8988T (cell line): Measurements from ENCODE around the gene ZNF860.

Source experiments
- DNase-seq: peaks from one replicate; pipeline ENCODE4 v3.0.0; 2011

The ZNF860 gene

GRCh38 chr3:31981206-31982181 lies at the start of gene ZNF860, which contains the start of gene OSBPL10:
Gene ZNF860, plus strand, starts transcription at chr3:31981750. Its CDS starts 7,330 bp downstream, at chr3:31989080.
Gene OSBPL10, minus strand, starts transcription at chr3:31981262. Its CDS starts 83 bp downstream, at chr3:31981179.
- DNase-seq: peak; percentile 57

- DNase-seq: no peak
These were observed 48.6 kb upstream of the ZNF860 start for GRCh38 chr3:31932990-31933389.

- no peak for DNase-seq
These were observed 47.5 kb upstream of the ZNF860 start for GRCh38 chr3:31934018-31934417.

- DNase-seq: no peak
These were observed 46.7 kb upstream of the ZNF860 start for GRCh38 chr3:31934866-31935265.

GRCh38 chr3:31936420-31937060 lies 45.0 kb upstream of the ZNF860 start:
- DNase-seq: no peak

- DNase-seq: no peak
These were observed 44.3 kb upstream of the ZNF860 start for GRCh38 chr3:31937225-31937624.

GRCh38 chr3:31942446-31942845 lies 39.1 kb upstream of the ZNF860 start:
- no peak for DNase-seq

GRCh38 chr3:31943041-31943440 lies 38.5 kb upstream of the ZNF860 start:
- no peak for DNase-seq

- DNase-seq: no peak
These were observed 35.9 kb upstream of the ZNF860 start for GRCh38 chr3:31945738-31946052.

- no peak for DNase-seq
These were observed 35.0 kb upstream of the ZNF860 start for GRCh38 chr3:31946484-31947081.

- DNase-seq: no peak
These were observed 34.4 kb upstream of the ZNF860 start for GRCh38 chr3:31947162-31947561.

GRCh38 chr3:31947671-31948091 lies 33.9 kb upstream of the ZNF860 start:
- no peak for DNase-seq

GRCh38 chr3:31948280-31948679 lies 33.3 kb upstream of the ZNF860 start:
- DNase-seq: no peak

- DNase-seq: no peak
These were observed 29.3 kb upstream of the ZNF860 start for GRCh38 chr3:31952205-31952604.

GRCh38 chr3:31953091-31953490 lies 28.5 kb upstream of the ZNF860 start:
- no peak for DNase-seq

GRCh38 chr3:31953636-31954035 lies 27.9 kb upstream of the ZNF860 start:
- DNase-seq: no peak

GRCh38 chr3:31955581-31955980 lies 26.0 kb upstream of the ZNF860 start:
- DNase-seq: no peak

- DNase-seq: no peak
These were observed 24.4 kb upstream of the ZNF860 start for GRCh38 chr3:31957106-31957505.

GRCh38 chr3:31958701-31959152 lies 22.8 kb upstream of the ZNF860 start:
- DNase-seq: no peak

GRCh38 chr3:31959251-31959650 lies 22.3 kb upstream of the ZNF860 start:
- no peak for DNase-seq

- no peak for DNase-seq
These were observed 21.4 kb upstream of the ZNF860 start for GRCh38 chr3:31959951-31960792.

GRCh38 chr3:31960793-31961431 lies 20.6 kb upstream of the ZNF860 start:
- no peak for DNase-seq
